SK-N-DZ (cell line): ENCODE measurements around the gene ATF5.
"Not testable (repeated sequence)": the region's sequence is repeated elsewhere in the genome, so short reads cannot be mapped to it uniquely, and the experiment has no call there.

Experiments
- DNase-seq: peaks from one replicate; pipeline ENCODE4 v3.0.0-alpha.2; 2015; ENCODE audit warnings: low spot score

ATF5 gene

GRCh38 chr19:49944567-49944966 is 15.6 kb downstream of the ATF5 start:
- DNase-seq = not testable (repeated sequence)

- no peak for DNase-seq
These were observed 17.4 kb downstream of the ATF5 start for GRCh38 chr19:49946415-49946814.

- DNase-seq = no peak
These were observed 21.0 kb downstream of the ATF5 start for GRCh38 chr19:49949742-49950589.

GRCh38 chr19:49950590-49950948 is 21.6 kb downstream of the ATF5 start:
- no peak for DNase-seq

GRCh38 chr19:49950956-49951526 is 22.0 kb downstream of the ATF5 start:
- no peak for DNase-seq

- no peak for DNase-seq
These were observed 22.9 kb downstream of the ATF5 start for GRCh38 chr19:49951806-49952478.

GRCh38 chr19:49952479-49952836 is 23.5 kb downstream of the ATF5 start:
- no peak for DNase-seq

GRCh38 chr19:49952906-49953305 is 23.9 kb downstream of the ATF5 start:
- DNase-seq = no peak

GRCh38 chr19:49953416-49953815 is 24.4 kb downstream of the ATF5 start:
- no peak for DNase-seq

GRCh38 chr19:49954092-49954829 is 25.3 kb downstream of the ATF5 start:
- no peak for DNase-seq

GRCh38 chr19:49954933-49955332 is 25.9 kb downstream of the ATF5 start:
- no peak for DNase-seq

GRCh38 chr19:49956115-49956495 is 27.1 kb downstream of the ATF5 start:
- no peak for DNase-seq

GRCh38 chr19:49957262-49957915 is 28.4 kb downstream of the ATF5 start:
- DNase-seq = no peak

- DNase-seq = not testable (repeated sequence)
These were observed 29.1 kb downstream of the ATF5 start for GRCh38 chr19:49958144-49958543.

- DNase-seq = not testable (repeated sequence)
These were observed 29.6 kb downstream of the ATF5 start for GRCh38 chr19:49958596-49958995.

- DNase-seq = not testable (repeated sequence)
These were observed 30.9 kb downstream of the ATF5 start for GRCh38 chr19:49959892-49960291.

- not testable (repeated sequence) for DNase-seq
These were observed 32.0 kb downstream of the ATF5 start, which contains the start of gene SIGLEC11 for GRCh38 chr19:49960980-49961379. SIGLEC11 (minus strand) TSS chr19:49961172; CDS start chr19:49961081, 91 bp downstream.

GRCh38 chr19:49968279-49968922 is 39.4 kb downstream of the ATF5 start:
- DNase-seq = no peak

GRCh38 chr19:49969355-49969754 is 40.4 kb downstream of the ATF5 start:
- DNase-seq = not testable (repeated sequence)

- DNase-seq = no peak
These were observed 43.0 kb downstream of the ATF5 start for GRCh38 chr19:49971991-49972411.

GRCh38 chr19:49972841-49973240 is 43.8 kb downstream of the ATF5 start:
- no peak for DNase-seq
